Measurements from ENCODE around the gene ZNF599. TPM values are rescaled to one million over a fixed set of nuclear protein-coding genes. Genes with fewer than 3 reads are reported as not detected.

Gene ZNF599
- total and polyA plus RNA-seq, 2 of the 13 experiments (the other 11 are each of a cell fraction or from before 2014, with no cell fraction given): 5.8 to 7.3 TPM

- no peak for TF ChIP-seq PHF5A (CRISPR knock-in tag; IDR thresholded peaks at IDR 0.05; ENCODE audit: low read depth, unreplicated experiment)
- no peak for TF ChIP-seq TFE3 (CRISPR knock-in tag; IDR thresholded peaks at IDR 0.05)
- TF ChIP-seq HNRNPL (IDR thresholded peaks at IDR 0.05; ENCODE audit: low read depth, low read length): no peak
- no peak for TF ChIP-seq ZNF724P (CRISPR knock-in tag; IDR thresholded peaks at IDR 0.05; ENCODE audit: borderline replicate concordance)
- peak; percentile 31; the same call in 1 of the 2 replicates for TF ChIP-seq HNF1B (CRISPR knock-in tag; IDR thresholded peaks at IDR 0.05)
- TF ChIP-seq UBTF (CRISPR knock-in tag; IDR thresholded peaks at IDR 0.05): no peak; the same call in 1 of the 2 replicates
- no peak for TF ChIP-seq FOXM1 (CRISPR knock-in tag; IDR thresholded peaks at IDR 0.05)
- no peak for TF ChIP-seq SNRNP70 (IDR thresholded peaks at IDR 0.05; ENCODE audit: low read depth, low read length)
- no peak for TF ChIP-seq ZNF292 (CRISPR knock-in tag; IDR thresholded peaks at IDR 0.05; ENCODE audit: borderline replicate concordance, low read depth)
- no peak for TF ChIP-seq KLF11 (CRISPR knock-in tag; IDR thresholded peaks at IDR 0.05)
- TF ChIP-seq ZNF766 (CRISPR knock-in tag; IDR thresholded peaks at IDR 0.05; ENCODE audit: borderline replicate concordance): no peak
- no peak for TF ChIP-seq ZNF891 (CRISPR knock-in tag; IDR thresholded peaks at IDR 0.05)
- TF ChIP-seq PATZ1 (CRISPR knock-in tag; IDR thresholded peaks at IDR 0.05): peak; percentile 57
- peak; percentile 65 for TF ChIP-seq SRSF1 (optimal IDR thresholded peaks at IDR 0.05; ENCODE audit: low read depth, low read length)
- no peak for TF ChIP-seq ISL2 (CRISPR knock-in tag; IDR thresholded peaks at IDR 0.05)
- no peak for TF ChIP-seq ZNF574 (CRISPR knock-in tag; IDR thresholded peaks at IDR 0.05)
- no peak for TF ChIP-seq HBP1 (CRISPR knock-in tag; IDR thresholded peaks at IDR 0.05; ENCODE audit: low read depth)
- no peak for TF ChIP-seq SMAD9 (CRISPR knock-in tag; IDR thresholded peaks at IDR 0.05)
These were observed 40.3 kb downstream of the ZNF599 start (continued) for GRCh38 chr19:34732612-34733211.

All from HepG2 (cell line).